Left kidney (tissue), 2 donors: ENCODE results near the gene MUC13. TPM values are rescaled to one million over a fixed set of nuclear protein-coding genes. Genes with fewer than 3 reads are reported as not detected.

ENCODE experiments used
- DNase-seq: peaks from one replicate; pipeline ENCODE4 v3.0.0-alpha.2; 2013
- polyA plus RNA-seq: library from polyadenylated mRNA; unstranded; fragments of 120-200 nt; gene quantifications from one replicate; pipeline ENCODE4 v1.2.1, GENCODE V29; 2013; ENCODE audit not compliant: insufficient read length

The MUC13 gene
- polyA plus RNA-seq, 1 donor, result not detected

- no peak for DNase-seq
Observed at GRCh38 chr3:124951511-124952281, 17.1 kb upstream of the MUC13 start.

- DNase-seq, result no peak
Observed at GRCh38 chr3:124950026-124950425, 15.5 kb upstream of the MUC13 start.

- DNase-seq, result no peak
Observed at GRCh38 chr3:124942613-124943012, 8.1 kb upstream of the MUC13 start.

- no peak for DNase-seq
Observed at GRCh38 chr3:124941771-124942170, 7.2 kb upstream of the MUC13 start.

- no peak for DNase-seq
Observed at GRCh38 chr3:124939661-124940060, 5.1 kb upstream of the MUC13 start.

- no peak for DNase-seq
Observed at GRCh38 chr3:124938896-124939295, 4.3 kb upstream of the MUC13 start.

- DNase-seq, result no peak
Observed at GRCh38 chr3:124937049-124937448, 2.5 kb upstream of the MUC13 start.

- DNase-seq, result no peak
Observed at GRCh38 chr3:124935794-124936542, 1.4 kb upstream of the MUC13 start.

- no peak for DNase-seq
Observed at GRCh38 chr3:124935264-124935663, 713 bp upstream of the MUC13 start.

GRCh38 chr3:124928333-124929202, 6.0 kb downstream of the MUC13 start:
- peak; percentile 57 for DNase-seq

- no peak for DNase-seq
Observed at GRCh38 chr3:124927574-124928045, 6.9 kb downstream of the MUC13 start.

GRCh38 chr3:124926426-124927101, 8.0 kb downstream of the MUC13 start:
- no peak for DNase-seq

- DNase-seq, result no peak
Observed at GRCh38 chr3:124924741-124925140, 9.8 kb downstream of the MUC13 start.

- no peak for DNase-seq
Observed at GRCh38 chr3:124923833-124924232, 10.7 kb downstream of the MUC13 start.

- no peak for DNase-seq
Observed at GRCh38 chr3:124920718-124921117, 13.8 kb downstream of the MUC13 start.

GRCh38 chr3:124919756-124920155, 14.8 kb downstream of the MUC13 start:
- DNase-seq, result no peak

GRCh38 chr3:124918524-124918923, 16.0 kb downstream of the MUC13 start:
- no peak for DNase-seq

- DNase-seq, result no peak
Observed at GRCh38 chr3:124916837-124917409, 17.6 kb downstream of the MUC13 start.

- DNase-seq, result no peak
Observed at GRCh38 chr3:124915254-124915653, 19.3 kb downstream of the MUC13 start.

- DNase-seq, result no peak
Observed at GRCh38 chr3:124907957-124908356, 26.6 kb downstream of the MUC13 start.

GRCh38 chr3:124904835-124905492, 29.6 kb downstream of the MUC13 start:
- DNase-seq, result no peak
